Measurements from ENCODE around the gene SYT1. TPM values are rescaled to one million over a fixed set of nuclear protein-coding genes. Genes with fewer than 3 reads are reported as not detected.

SYT1 gene
- total and polyA plus RNA-seq, 4 donors, result 0.53 to 0.84 (median 0.64) TPM

DNA sequence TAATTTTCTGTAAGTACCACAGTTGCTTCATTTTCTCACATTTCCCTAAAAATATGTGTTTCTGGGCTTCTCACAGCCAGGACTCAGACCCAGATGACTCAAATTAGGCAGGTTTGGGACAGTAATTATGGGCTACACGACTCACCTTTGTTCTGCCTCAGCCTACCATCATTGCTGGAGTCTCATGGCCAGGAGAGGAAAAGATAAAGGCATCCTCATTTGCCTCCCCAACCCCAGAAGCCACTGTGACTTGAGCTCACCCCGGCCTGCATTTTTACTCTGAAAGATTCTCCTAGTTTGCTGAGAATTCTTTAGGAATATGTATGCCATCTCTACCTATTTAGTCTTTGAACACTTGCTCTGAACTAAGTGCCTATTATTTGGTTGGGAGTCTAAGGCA lies 618.3 kb downstream of the SYT1 start:
- Histone ChIP-seq H3K9me3 (ENCODE audit: control insufficient read depth in 4 of 4, low read length in 3 of 4) (no peaks in the 10 kb centered on the region), H3K27me3 (ENCODE audit: control insufficient read depth in 4 of 4, insufficient read depth in 4 of 4, low read length in 3 of 4) (no peaks in the 10 kb centered on the region), H3K9ac (ENCODE audit: low read depth in 1 of 2, low read length in 2 of 2) (no peak overlapping the region), H3K36me3 (ENCODE audit: control insufficient read depth in 4 of 4, insufficient read depth in 3 of 4, low read depth in 1 of 4, low read length in 3 of 4) (no peaks in the 10 kb centered on the region), H3K27ac (ENCODE audit: low read depth in 1 of 2, low read length in 2 of 2) (no peak overlapping the region), H3K4me3 (ENCODE audit: low read depth in 1 of 3, low read length in 3 of 3) (no peak overlapping the region), H3K4me1 (ENCODE audit: control insufficient read depth in 4 of 4, insufficient read depth in 4 of 4, low read length in 3 of 4) (no peaks in the 10 kb centered on the region)
- no peak for TF ChIP-seq YY1 (IDR thresholded peaks at IDR 0.05)
- TF ChIP-seq, protein P1, sequence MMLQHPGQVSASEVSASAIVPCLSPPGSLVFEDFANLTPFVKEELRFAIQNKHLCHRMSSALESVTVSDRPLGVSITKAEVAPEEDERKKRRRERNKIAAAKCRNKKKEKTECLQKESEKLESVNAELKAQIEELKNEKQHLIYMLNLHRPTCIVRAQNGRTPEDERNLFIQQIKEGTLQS (IDR thresholded peaks at IDR 0.05), result no peak
- no peak for TF ChIP-seq RXRA (IDR thresholded peaks at IDR 0.05)
- no peak for TF ChIP-seq FOXA2 (IDR thresholded peaks at IDR 0.05)
- TF ChIP-seq MAX (IDR thresholded peaks at IDR 0.05), result no peak
- TF ChIP-seq NR2F2 (IDR thresholded peaks at IDR 0.05), result no peak
- TF ChIP-seq SP1 (IDR thresholded peaks at IDR 0.05), result no peak
- TF ChIP-seq HNF4G (IDR thresholded peaks at IDR 0.05), result no peak
- WGBS, result 61% methylated on average over 2 of the region's 2 CpGs
- no peak for DNase-seq (ENCODE audit: low spot score)

GRCh38 chr12:79486154-79486553 lies 621.6 kb downstream of the SYT1 start:
- WGBS, result 73% methylated on average over 3 of the region's 3 CpGs
- Histone ChIP-seq H3K4me1 (ENCODE audit: control insufficient read depth in 4 of 4, insufficient read depth in 4 of 4, low read length in 3 of 4) (no peaks in the 10 kb centered on the region), H3K36me3 (ENCODE audit: control insufficient read depth in 4 of 4, insufficient read depth in 3 of 4, low read depth in 1 of 4, low read length in 3 of 4) (no peaks in the 10 kb centered on the region), H3K4me3 (ENCODE audit: low read depth in 1 of 3, low read length in 3 of 3) (no peak overlapping the region), H3K9me3 (ENCODE audit: control insufficient read depth in 4 of 4, low read length in 3 of 4) (no peaks in the 10 kb centered on the region), H3K27me3 (ENCODE audit: control insufficient read depth in 4 of 4, insufficient read depth in 4 of 4, low read length in 3 of 4) (no peaks in the 10 kb centered on the region), H3K9ac (ENCODE audit: low read depth in 1 of 2, low read length in 2 of 2) (no peak overlapping the region), H3K27ac (ENCODE audit: low read depth in 1 of 2, low read length in 2 of 2) (no peak overlapping the region)
- no peak for DNase-seq (ENCODE audit: low spot score)
- TF ChIP-seq SP1 (IDR thresholded peaks at IDR 0.05) (no peak), TAF1 (conservative IDR thresholded peaks at IDR 0.05) (no peak), YY1 (IDR thresholded peaks at IDR 0.05) (no peak), HNF4A (conservative IDR thresholded peaks at IDR 0.05) (no peak), GABPA (IDR thresholded peaks at IDR 0.05 in 1 of 2, conservative IDR thresholded peaks at IDR 0.05 in 1 of 2) (no peak), HNF4G (IDR thresholded peaks at IDR 0.05) (no peak), FOXA1 (IDR thresholded peaks at IDR 0.05) (no peak), REST (IDR thresholded peaks at IDR 0.05) (no peak), JUND (IDR thresholded peaks at IDR 0.05) (no peak), CTCF (IDR thresholded peaks at IDR 0.05; ENCODE audit: low read depth, low read length, missing input control) (no peak), ZBTB33 (IDR thresholded peaks at IDR 0.05) (no peak), NR2F2 (IDR thresholded peaks at IDR 0.05) (no peak), FOXA2 (IDR thresholded peaks at IDR 0.05) (no peak), RAD21 (IDR thresholded peaks at IDR 0.05) (no peak), MAX (IDR thresholded peaks at IDR 0.05) (no peak), EGR1 (IDR thresholded peaks at IDR 0.05; ENCODE audit: low read depth in 2 of 2) (no peak), RXRA (IDR thresholded peaks at IDR 0.05) (no peak)
- TF ChIP-seq, protein P1 (IDR thresholded peaks at IDR 0.05), result no peak

All from liver (tissue), 9 donors.